ENCODE measurements around the gene SPATA16. TPM values are rescaled to one million over a fixed set of nuclear protein-coding genes. Genes with fewer than 3 reads are reported as not detected.

Gene SPATA16
- total and polyA plus RNA-seq, 2 donors (not counting 1 experiment from before 2014, with no cell fraction given), result not detected

DNA sequence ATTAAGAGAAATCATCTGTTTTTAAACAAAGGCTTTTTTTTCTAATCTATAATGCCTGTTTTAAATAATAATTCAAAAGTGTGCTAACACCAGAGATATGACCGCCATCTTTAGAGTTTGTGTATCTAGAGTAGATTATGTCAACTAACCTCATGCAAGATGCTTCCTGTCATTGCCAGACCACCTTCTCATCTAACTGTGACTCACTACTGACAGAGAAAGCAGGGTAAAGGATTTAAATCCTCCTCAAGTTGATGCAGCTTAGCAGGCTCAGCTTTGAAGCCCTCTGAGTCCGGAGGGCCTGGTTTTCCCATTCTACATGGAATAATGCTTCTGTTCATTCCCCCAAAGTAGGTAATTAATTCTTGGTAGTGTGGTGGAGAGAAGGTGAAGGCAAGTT lies 282.0 kb downstream of the SPATA16 start:
- no peak for DNase-seq
- no peak overlapping the region for H3K27ac ChIP-seq (ENCODE audit: low read length in 2 of 2)
- H3K4me1 ChIP-seq (ENCODE audit: control insufficient read depth in 2 of 2, insufficient read depth in 2 of 2, low read length in 2 of 2), result no peaks in the 10 kb centered on the region
- ChIA-PET CTCF (no interaction called here), POLR2A (no interaction called here)
- intact Hi-C loops (cut with micrococcal nuclease), result no loop called here
- no peak overlapping the region for H3K4me2 ChIP-seq (replicated peaks; ENCODE audit: low read depth, low read length, poor library complexity, severe bottlenecking)
- H3K27me3 Mint-ChIP-seq, result no peaks in the 10 kb centered on the region
- H3K36me3 ChIP-seq (replicated peaks in 1 of 2; ENCODE audit: control extremely low read depth in 1 of 2, control insufficient read depth in 1 of 2, extremely low read depth in 1 of 2, insufficient read depth in 2 of 2, low read length in 1 of 2), result no peaks in the 10 kb centered on the region
- TF ChIP-seq EZH2 (IDR thresholded peaks at IDR 0.05; ENCODE audit: borderline replicate concordance, insufficient read depth, low read depth, low read length, poor library complexity, severe bottlenecking), result no peak
- TF ChIP-seq, protein P1, sequence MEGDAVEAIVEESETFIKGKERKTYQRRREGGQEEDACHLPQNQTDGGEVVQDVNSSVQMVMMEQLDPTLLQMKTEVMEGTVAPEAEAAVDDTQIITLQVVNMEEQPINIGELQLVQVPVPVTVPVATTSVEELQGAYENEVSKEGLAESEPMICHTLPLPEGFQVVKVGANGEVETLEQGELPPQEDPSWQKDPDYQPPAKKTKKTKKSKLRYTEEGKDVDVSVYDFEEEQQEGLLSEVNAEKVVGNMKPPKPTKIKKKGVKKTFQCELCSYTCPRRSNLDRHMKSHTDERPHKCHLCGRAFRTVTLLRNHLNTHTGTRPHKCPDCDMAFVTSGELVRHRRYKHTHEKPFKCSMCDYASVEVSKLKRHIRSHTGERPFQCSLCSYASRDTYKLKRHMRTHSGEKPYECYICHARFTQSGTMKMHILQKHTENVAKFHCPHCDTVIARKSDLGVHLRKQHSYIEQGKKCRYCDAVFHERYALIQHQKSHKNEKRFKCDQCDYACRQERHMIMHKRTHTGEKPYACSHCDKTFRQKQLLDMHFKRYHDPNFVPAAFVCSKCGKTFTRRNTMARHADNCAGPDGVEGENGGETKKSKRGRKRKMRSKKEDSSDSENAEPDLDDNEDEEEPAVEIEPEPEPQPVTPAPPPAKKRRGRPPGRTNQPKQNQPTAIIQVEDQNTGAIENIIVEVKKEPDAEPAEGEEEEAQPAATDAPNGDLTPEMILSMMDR (IDR thresholded peaks at IDR 0.05), result no peak
- H4K20me1 ChIP-seq (ENCODE audit: control insufficient read depth, insufficient read depth, low read length, poor library complexity, severe bottlenecking), result no peaks in the 10 kb centered on the region
- H3K9me3 ChIP-seq (ENCODE audit: control extremely low read depth in 1 of 3, control insufficient read depth in 2 of 3, insufficient read depth in 1 of 3, low read length in 2 of 3), result no peaks in the 10 kb centered on the region
- no CpG with 5 or more reads among the region's 2 CpGs for WGBS (ENCODE audit: insufficient coverage)
- no peak for ATAC-seq (ENCODE audit: low read depth)
- H3K9me3 Mint-ChIP-seq (ENCODE audit: insufficient read depth), result no peaks in the 10 kb centered on the region
- H3K9ac ChIP-seq (ENCODE audit: low read length), result no peak overlapping the region
- H3K27ac Mint-ChIP-seq, result no peak overlapping the region
- no peak overlapping the region for H2AFZ ChIP-seq (ENCODE audit: insufficient read depth, low read depth, low read length, poor library complexity, severe bottlenecking)
- no peaks in the 10 kb centered on the region for H3K27me3 ChIP-seq (replicated peaks in 1 of 4; ENCODE audit: control extremely low read depth in 1 of 4, control insufficient read depth in 3 of 4, insufficient read depth in 4 of 4, low read length in 3 of 4)
- H3K4me1 Mint-ChIP-seq, result no peaks in the 10 kb centered on the region
- no peak overlapping the region for H3K4me3 Mint-ChIP-seq
- no peaks in the 10 kb centered on the region for H3K79me2 ChIP-seq (ENCODE audit: control insufficient read depth, insufficient read depth, low read length)
- no peak overlapping the region for H3K4me3 ChIP-seq (ENCODE audit: control extremely low read depth in 1 of 5, extremely low read depth in 1 of 5, insufficient read depth in 1 of 5, low read depth in 2 of 5, low read length in 4 of 5)

DNA sequence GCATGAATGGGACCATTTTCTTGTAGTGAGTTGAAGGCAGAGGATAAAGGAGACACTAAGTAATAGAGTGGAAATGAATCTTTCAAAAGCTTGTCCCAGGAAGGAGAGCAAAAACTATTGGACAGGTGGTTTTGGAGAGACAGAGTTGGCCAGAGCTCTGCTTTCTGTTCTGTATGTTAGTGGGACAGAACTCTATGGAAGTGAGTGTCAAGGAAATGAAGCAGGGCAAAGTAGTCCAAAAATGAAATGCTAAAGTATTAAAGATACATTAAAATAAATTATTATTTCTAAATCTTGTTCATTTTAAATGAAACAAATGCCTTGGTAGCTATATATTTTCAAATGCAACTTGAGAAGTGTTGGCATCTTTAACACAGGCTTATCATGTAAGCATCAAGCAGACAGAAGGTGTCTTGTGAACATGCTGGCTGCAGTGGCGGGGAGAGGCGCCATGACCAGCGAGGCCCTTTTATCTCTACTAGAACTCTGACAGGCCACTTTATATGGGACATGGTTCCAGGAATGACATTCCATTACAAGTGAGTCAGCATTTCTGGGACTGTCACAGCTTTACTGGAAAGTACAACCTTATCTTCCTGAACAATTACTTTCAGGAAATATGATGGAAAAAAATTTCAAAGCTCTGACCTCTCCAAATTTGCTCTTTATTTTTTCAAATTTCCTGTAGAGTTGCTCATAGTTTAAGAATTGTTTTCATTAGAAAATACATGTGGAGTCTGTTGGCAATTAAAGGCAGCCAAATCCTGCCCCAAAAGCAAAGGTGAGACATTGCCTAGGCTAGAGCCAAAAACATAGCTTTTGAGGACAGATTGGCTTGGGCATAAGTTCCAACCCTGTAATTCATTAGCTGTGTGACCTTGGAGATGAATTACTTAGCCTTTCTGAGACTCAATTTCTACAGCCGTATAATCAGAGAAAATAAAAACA lies 284.0 kb downstream of the SPATA16 start:
- no peaks in the 10 kb centered on the region for H3K27me3 Mint-ChIP-seq
- intact Hi-C loops (cut with micrococcal nuclease), result no loop called here
- DNase-seq (no peak), ATAC-seq (ENCODE audit: low read depth) (no peak)
- POLR2A ChIA-PET, result no interaction called here
- Histone ChIP-seq H3K27ac (ENCODE audit: low read length in 2 of 2) (no peak overlapping the region), H2AFZ (ENCODE audit: insufficient read depth, low read depth, low read length, poor library complexity, severe bottlenecking) (no peak overlapping the region), H4K20me1 (ENCODE audit: control insufficient read depth, insufficient read depth, low read length, poor library complexity, severe bottlenecking) (no peaks in the 10 kb centered on the region), H3K4me3 (ENCODE audit: control extremely low read depth in 1 of 5, extremely low read depth in 1 of 5, insufficient read depth in 1 of 5, low read depth in 2 of 5, low read length in 4 of 5) (no peak overlapping the region), H3K27me3 (replicated peaks in 1 of 4; ENCODE audit: control extremely low read depth in 1 of 4, control insufficient read depth in 3 of 4, insufficient read depth in 4 of 4, low read length in 3 of 4) (no peaks in the 10 kb centered on the region), H3K9ac (ENCODE audit: low read length) (no peak overlapping the region), H3K4me1 (ENCODE audit: control insufficient read depth in 2 of 2, insufficient read depth in 2 of 2, low read length in 2 of 2) (no peaks in the 10 kb centered on the region), H3K4me2 (replicated peaks; ENCODE audit: low read depth, low read length, poor library complexity, severe bottlenecking) (no peak overlapping the region), H3K79me2 (ENCODE audit: control insufficient read depth, insufficient read depth, low read length) (no peaks in the 10 kb centered on the region), H3K9me3 (ENCODE audit: control extremely low read depth in 1 of 3, control insufficient read depth in 2 of 3, insufficient read depth in 1 of 3, low read length in 2 of 3) (no peaks in the 10 kb centered on the region), H3K36me3 (replicated peaks in 1 of 2; ENCODE audit: control extremely low read depth in 1 of 2, control insufficient read depth in 1 of 2, extremely low read depth in 1 of 2, insufficient read depth in 2 of 2, low read length in 1 of 2) (no peaks in the 10 kb centered on the region)
- H3K4me3 Mint-ChIP-seq, result no peak overlapping the region
- WGBS (ENCODE audit: insufficient coverage), result no CpG with 5 or more reads among the region's 4 CpGs
- H3K4me1 Mint-ChIP-seq, result no peaks in the 10 kb centered on the region
- no peak overlapping the region for H3K27ac Mint-ChIP-seq
- H3K9me3 Mint-ChIP-seq (ENCODE audit: insufficient read depth), result no peaks in the 10 kb centered on the region
- CTCF ChIA-PET, result no interaction called here
- no peak for TF ChIP-seq EZH2 (IDR thresholded peaks at IDR 0.05; ENCODE audit: borderline replicate concordance, insufficient read depth, low read depth, low read length, poor library complexity, severe bottlenecking)
- TF ChIP-seq, protein P1 (IDR thresholded peaks at IDR 0.05), result no peak

Data from B cell (primary cell).